NB4 (cell line): Measurements from ENCODE around the gene PIP5K1B.

Experiments
- POLR2A ChIP-seq: IDR thresholded peaks from 2 replicates; pipeline ENCODE4 v1.6.1; 2011; ENCODE audit warnings: mild to moderate bottlenecking; ENCODE audit not compliant: insufficient read length; ENCODE audit errors: extremely low read depth
- TF ChIP-seq, protein P1 (sequence below): IDR thresholded peaks from one replicate; pipeline ENCODE4 v1.5.1; 2012; ENCODE audit warnings: low read depth, low read length
- TF ChIP-seq, protein P2 (sequence below): IDR thresholded peaks from 2 replicates; pipeline ENCODE4 v1.6.1; 2011; ENCODE audit warnings: low read depth, low read length

DNA sequence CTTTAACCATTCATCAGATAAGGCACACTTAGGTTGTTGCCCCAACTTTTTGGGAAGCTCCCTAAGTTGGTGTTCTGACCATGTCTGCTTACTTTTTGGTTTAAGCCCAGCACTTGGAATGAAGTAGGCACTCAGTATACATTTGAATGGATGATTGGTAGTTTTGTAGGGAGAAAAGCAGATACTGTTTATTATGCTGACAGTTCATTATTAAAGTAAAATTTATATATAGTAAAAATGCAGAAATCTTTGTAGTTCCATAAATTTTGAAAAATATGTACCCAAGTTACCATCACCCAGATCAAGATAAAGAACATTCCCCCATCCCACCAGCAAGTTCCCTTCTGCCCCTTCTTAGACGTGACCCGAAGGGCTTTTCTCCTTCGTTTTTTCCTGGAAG is 273.5 kb downstream of the PIP5K1B start:
- TF ChIP-seq, protein P1, sequence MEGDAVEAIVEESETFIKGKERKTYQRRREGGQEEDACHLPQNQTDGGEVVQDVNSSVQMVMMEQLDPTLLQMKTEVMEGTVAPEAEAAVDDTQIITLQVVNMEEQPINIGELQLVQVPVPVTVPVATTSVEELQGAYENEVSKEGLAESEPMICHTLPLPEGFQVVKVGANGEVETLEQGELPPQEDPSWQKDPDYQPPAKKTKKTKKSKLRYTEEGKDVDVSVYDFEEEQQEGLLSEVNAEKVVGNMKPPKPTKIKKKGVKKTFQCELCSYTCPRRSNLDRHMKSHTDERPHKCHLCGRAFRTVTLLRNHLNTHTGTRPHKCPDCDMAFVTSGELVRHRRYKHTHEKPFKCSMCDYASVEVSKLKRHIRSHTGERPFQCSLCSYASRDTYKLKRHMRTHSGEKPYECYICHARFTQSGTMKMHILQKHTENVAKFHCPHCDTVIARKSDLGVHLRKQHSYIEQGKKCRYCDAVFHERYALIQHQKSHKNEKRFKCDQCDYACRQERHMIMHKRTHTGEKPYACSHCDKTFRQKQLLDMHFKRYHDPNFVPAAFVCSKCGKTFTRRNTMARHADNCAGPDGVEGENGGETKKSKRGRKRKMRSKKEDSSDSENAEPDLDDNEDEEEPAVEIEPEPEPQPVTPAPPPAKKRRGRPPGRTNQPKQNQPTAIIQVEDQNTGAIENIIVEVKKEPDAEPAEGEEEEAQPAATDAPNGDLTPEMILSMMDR = no peak
- TF ChIP-seq, protein P2, sequence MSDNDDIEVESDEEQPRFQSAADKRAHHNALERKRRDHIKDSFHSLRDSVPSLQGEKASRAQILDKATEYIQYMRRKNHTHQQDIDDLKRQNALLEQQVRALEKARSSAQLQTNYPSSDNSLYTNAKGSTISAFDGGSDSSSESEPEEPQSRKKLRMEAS = no peak
- TF ChIP-seq POLR2A = no peak
